LHCN-M2 (cell line): ENCODE measurements around the gene MARK4. TPM values are rescaled to one million over a fixed set of nuclear protein-coding genes. Genes with fewer than 3 reads are reported as not detected.
A peak's percentile ranks its signal among the peaks of the same experiment; 100 is the strongest.
"Not testable (repeated sequence)": the region's sequence is repeated elsewhere in the genome, so short reads cannot be mapped to it uniquely, and the experiment has no call there.

Experiments
- DNase-seq: peaks from one replicate; pipeline ENCODE4 v3.0.0-alpha.2; 2012; ENCODE audit warnings: low read depth
- total RNA-seq: library from RNA; depleted of rRNA; stranded (reverse); fragments of >200 nt; gene quantifications from 2 replicates; pipeline ENCODE4 v1.2.3, GENCODE V29; 2014

Gene MARK4
- total RNA-seq, 1 experiment from 2014 or later = 11.0 TPM

DNA sequence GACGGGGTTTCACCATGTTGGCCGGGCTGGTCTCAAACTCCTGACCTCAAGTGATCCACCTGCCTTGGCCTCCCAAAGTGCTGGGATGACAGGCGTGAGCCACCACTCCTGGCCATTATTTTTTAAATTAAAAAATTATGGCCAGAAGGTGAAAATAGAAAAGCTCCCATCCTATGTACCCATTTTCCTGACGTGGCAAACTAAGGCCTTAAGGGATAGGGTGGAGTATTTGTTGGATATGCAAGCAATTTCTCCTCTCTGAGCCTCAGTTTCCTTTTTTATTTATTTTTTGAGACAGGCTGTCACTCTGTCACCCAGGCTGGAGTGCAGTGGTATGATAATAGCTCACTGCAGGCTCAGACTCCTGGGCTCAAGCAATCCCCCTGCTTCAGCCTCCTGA, 83.8 kb downstream of the MARK4 start:
- not testable (repeated sequence) for DNase-seq

DNA sequence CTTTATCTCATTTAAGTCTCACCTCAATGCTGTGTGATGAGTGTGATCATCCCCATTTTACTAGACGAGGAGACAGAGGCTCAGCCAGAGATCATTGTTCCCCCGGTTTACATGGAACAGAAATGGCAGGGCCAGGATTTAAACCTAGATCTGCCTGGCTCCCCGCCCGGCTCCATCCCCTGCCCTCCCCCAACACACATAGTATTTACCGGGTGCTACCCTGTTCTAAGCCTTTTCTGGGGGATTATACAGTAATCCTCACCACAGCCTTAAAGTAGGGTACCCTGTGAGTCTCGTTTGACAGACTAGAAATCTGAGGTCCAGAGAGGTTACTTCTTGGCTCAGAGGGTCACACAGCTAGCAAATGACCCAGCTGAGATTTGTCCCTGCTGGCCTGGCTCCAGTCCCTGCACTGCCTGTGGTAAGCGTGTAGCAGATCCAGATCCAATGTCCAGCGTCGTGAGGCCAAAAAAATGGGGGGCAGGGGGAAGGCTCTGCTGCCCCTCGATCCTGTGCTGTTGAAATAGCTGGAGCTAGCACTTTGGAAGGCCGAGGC, 85.7 kb downstream of the MARK4 start:
- no peak for DNase-seq

DNA sequence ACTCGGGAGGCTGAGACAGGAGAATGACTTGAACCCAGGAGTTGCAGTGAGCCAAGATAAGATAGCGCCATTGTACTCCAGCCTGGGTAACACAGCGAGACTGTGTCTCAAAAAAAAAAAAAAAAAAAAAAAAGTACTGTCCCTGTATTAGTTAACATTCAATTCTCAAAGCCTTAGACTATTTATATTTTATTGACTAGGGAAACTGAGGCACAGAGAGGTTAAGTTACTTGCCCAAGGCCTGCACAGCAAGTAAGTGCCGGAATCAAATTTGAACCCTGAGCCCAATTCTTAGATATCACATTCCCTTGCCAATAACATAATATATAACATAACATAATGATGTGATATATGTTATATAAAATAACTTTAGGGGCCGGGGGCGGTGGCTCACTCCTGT, 88.6 kb downstream of the MARK4 start:
- no peak for DNase-seq

DNA sequence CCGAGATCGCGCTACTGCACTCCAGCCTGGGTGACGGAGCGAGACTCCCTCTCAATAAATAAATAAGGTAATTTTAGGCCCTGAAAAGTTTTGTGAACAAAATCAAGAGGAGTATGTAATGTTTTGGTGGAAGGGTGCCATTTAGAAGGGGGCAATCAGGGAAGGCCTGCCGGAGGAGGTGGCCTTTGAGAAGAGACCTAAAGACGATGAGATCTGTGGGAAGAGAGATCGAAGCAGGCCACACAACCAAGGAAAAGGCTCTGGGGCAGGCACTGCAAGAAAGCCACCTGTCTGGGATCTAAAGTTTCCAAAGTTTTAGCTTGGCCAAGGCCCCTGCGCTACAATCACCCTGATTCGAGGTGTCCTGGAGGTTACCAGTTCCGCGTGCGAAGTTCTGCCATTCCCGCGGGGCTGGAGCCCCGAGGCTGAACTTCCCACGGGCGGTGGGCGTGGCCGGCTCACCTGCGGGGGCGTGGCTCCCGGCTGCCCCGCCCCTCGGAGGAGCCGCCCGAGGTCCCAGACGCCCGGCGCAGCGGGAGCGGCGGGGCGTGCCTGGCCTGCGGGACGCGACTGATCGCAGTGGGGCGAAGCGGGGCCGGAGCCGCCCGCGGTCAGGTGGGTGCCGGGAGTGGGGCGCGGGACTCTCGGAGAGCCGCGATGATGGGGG, 89.3 kb downstream of the MARK4 start, which contains the start of gene KLC3:
KLC3 (plus strand) TSS at position 519 of the 667 bp plus-strand sequence. CDS start 4,792 bp downstream, outside the sequence.
- no peak for DNase-seq

DNA sequence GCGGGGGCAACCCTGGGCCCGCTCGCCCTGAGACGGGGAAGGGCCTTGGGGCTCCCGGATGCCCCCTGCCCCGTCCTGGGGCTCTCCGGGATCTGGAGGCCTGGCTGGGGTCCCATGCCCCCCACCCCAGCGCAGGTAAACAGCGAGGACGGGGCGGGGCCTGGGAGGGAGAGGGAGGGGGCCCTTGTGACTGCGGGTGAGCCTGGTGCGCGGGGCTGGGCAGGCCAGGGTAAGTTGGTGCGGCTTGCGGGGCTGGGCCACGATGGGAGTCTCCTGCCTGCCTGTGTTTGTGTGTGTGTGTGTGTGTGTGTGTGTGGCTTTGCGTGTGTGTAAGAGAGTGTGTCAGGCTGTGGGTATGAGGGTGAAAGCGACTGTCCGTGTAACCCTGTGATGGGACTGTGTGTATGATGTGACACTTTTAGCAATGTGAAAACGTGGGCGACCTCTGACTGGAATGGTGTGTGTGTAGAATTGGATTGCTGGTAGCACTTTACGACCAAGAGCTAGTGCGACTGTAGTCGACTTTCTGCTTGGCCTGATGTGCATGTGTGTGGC, 89.9 kb downstream of the MARK4 start:
- DNase-seq = no peak

DNA sequence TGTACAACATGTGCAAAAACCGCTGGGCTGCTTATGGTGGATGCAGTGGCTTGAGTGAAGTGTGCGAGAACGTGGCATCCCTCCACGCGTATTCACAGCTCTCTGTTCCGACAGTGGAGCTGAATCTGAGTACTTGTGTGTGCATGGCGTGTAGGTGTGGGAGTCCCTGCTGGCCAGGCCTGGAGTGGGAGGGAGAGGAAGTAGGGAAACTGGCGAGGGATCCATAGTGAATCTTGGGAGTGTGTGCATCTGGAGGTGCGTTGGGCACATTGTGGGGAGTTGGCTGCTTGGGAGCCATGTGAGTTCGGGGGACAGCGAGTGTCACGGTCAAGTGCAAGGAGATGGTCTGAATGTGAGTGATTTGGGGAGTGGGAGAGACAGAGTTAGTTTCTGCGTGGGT, 91.8 kb downstream of the MARK4 start:
- no peak for DNase-seq

DNA sequence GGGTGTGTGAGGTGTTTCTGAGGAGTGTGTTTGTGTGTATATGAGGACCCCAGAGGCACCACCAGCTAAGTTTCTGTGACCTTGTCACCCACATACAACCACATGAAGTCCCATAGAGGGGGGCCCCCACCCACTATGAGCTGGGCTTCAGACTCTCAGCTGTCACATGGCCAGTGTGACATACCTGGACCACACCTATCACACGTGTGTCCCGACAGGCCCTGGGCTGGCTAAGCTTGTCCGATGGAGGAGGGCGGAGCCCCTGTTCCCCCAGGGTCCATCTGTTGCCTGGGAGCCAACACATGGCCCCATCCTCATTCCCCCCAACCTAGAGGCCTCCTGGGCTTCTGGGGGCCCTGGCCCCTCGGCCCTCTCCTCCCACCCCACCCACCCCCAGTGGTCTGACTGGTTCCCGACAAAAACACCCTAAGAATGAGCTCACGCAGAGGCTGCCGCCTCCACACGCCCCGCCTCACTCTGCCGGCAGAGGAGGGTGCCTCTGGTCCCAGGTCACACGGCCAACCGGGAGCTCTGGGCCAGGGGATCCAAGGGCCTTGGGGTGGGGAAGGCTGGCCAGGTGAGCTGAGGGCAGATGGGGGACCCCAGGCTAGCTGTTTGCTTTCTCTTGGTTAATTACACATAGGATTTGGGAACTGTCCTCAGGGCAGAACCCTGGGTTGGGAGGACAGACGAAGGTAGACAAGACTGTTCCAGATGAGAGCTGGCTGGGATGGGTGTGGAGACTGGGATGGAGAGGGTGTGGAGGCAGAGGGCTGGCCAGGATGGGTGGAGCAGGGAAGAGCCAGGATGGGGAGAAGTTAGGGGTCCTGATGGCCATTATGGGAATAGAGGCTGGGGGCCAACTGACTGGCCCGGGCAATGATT, 93.8 kb downstream of the MARK4 start:
- no peak for DNase-seq

DNA sequence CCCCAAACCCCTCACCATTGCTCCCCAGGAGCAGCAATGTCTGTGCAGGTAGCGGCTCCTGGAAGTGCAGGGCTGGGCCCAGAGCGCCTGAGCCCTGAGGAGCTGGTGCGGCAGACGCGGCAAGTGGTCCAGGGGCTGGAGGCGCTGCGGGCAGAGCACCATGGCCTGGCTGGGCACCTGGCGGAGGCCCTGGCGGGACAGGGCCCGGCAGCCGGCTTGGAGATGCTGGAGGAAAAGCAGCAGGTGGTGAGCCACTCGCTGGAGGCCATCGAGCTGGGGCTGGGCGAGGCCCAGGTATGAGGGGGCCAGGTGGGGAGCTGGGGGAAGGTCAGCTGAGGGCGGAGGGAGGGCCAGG, 94.4 kb downstream of the MARK4 start:
- no peak for DNase-seq

DNA sequence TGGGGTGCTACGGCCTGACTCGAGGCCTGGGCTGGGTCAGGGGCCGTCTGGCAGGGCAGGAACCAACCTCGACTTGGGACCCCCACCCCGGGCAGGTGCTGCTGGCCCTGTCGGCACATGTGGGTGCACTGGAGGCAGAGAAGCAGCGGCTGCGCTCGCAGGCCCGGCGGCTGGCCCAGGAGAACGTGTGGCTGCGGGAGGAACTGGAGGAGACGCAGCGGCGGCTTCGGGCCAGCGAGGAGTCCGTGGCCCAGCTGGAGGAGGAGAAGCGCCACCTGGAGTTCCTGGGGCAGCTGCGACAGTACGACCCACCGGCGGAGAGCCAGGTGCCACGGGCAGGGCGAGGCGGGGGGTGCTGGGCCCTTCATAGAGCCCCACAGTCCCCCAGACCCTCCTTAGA, 95.4 kb downstream of the MARK4 start:
- no peak for DNase-seq

DNA sequence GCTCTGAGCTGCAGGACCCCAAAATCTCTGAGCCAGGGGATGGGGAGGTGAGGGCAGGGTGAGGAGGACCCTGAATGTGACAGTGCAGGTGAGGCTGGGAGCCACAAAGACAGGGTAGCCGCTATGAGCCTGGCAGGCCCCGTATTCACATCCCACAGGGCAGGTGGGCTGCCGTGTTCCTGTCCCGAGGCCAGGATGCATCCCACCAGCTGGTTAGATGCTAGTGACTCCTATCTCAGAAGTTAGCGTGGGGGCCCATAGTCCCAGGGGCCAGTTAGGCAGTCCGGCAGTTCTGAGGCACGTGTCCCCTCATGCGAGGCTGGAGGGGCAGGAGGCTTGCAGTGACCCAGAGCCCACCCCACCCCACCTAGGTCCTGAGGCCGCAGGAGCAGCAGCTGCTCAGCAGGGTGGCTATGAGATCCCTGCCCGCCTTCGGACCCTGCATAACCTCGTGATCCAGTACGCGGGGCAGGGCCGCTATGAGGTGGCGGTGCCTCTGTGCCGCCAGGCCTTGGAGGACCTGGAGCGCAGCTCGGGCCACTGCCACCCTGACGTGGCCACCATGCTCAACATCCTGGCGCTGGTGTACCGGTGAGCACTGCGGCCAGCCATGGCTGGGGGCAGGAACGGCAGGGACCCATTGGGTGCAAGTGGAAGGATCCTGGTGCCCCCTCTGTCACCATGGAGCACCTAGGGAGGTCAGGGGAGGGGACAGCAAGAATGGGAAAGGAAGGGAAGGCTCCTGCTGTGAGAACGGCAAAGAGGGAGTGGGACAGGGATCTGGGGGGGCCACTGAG, 96.7 kb downstream of the MARK4 start:
- no peak for DNase-seq

DNA sequence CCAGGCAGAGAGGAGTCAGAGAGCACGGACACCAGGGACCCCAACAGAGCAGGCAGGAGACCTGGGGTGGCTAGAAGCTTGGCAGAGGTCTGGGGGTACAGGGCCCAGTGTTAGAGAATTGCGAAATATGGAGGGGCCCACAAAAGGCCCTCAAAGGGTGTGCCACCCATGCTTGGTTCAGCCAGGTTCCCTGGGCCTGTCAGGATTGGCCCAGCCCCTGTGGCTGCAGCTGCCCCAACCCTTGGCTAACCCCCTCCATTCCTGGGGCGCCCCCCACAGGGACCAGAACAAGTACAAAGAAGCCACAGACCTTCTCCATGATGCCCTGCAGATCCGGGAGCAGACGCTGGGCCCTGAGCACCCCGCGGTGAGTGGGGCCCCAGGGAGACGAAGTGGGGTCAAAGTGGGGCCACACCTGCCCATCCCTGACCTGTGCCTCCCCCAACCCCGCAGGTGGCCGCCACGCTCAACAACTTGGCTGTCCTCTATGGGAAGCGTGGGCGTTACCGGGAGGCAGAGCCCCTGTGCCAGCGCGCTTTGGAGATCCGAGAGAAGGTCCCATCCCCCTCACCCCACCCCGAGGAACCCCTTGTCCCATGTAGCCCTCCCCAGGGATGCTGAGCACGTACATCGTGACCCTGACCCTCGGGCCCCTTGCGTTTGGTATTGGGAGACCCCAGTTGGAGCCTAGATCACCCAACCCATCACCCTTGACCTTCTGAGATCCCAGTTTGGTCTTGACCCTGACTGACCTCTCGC, 97.5 kb downstream of the MARK4 start:
- DNase-seq = no peak

DNA sequence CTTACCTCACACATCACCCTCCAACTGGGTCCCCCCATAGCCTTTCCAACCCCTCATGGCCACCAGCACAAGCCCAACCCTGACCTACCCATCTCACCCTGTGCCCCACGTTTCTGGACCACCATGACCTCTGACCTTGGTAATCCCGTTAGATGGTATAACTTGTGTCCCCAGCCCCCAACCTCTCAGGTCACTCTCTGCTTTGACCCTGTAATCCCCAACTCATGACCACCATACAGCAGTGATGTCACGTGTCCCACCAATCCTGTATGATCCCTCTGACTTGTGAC, 98.0 kb downstream of the MARK4 start:
- no peak for DNase-seq

DNA sequence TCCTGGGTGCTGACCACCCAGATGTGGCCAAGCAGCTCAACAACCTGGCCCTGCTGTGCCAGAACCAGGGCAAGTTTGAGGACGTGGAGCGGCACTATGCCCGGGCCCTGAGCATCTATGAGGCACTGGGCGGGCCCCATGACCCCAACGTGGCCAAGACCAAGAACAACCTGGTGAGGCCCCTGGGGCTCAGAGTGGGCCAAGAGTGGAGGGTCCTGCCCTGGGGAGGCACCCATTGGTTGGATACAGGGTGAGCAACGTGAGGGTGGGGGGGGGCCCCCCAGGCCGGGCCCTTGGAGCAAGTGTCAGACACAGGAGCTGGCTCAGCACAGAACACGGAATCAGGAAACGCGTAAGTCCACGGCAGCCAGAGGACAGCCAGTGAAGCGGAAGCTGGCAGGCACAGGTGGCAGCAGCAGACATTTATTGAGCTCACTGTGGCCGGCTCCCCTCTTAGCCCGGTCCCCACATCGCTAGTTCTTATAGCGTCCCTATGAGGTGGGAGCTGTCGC, 98.4 kb downstream of the MARK4 start:
- DNase-seq = no peak

DNA sequence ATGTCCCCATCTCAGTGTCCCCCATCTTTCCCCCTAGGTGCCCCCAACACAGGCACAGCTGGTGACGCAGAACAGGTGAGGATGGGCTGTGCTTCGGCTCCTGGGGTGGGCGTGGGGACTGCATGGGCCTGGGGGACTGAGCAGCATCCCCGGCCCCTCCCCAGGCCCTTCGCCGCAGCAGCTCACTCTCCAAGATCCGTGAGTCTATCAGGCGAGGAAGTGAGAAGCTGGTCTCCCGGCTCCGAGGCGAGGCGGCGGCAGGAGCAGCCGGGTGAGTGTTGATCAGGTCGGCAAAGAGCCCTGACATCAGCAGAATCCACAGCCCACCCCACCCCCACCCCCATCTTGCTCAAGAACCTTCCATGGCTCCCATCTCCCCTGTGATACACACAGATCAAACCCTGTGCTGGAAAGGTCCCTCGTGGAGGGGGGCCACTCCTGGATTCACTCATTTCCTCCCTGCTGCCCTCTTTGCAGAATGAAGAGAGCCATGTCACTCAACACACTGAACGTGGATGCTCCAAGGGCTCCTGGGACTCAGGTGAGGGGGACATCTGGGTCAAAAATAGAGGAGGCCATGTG, 99.5 kb downstream of the MARK4 start:
- no peak for DNase-seq

DNA sequence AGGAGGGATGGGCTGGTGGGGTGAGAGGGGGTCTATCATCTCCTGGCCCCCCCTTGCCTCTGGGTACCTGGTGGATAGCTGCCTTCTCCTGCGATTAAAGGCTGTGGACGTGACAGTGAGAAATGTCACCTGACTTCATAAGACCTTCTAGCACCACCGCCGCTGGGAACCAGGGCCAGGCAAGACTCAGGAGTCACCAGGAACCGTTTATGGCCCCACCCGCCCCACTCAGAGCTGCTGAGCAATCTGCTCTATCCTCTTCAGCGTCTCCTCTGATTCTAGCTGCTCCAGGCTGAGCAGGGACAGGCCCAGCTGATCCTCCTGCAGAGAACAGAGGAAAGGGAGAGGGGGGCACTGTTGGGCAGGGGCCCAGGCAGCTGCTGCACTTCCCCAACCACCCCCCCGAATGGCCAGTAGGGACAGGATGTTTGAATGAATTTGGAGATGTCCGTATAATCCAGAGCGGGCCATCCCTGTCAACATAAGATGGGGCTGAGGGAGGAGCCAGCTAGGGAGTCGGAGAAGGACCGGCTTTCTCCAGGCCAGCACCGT, 100.4 kb downstream of the MARK4 start:
- no peak for DNase-seq

DNA sequence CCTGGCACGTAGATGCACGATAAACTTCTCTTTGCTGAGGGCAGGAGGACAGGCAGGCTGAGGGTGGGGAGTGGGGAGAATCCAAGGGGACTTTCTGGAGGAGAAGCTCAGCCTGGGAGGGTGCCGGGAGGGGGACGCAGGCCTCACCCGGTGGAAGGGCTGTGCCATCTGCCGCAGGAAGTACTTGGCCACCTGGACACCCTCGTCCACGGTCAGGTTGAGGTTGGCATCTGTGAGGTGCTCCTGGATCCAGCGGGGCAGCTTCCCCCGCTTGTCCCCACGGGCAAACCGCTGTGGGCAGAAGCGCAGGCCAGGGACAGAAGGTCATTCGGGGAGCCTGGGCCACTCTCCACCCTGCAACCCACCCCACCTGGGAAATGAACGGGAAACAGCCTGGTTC, 101.0 kb downstream of the MARK4 start:
- no peak for DNase-seq

DNA sequence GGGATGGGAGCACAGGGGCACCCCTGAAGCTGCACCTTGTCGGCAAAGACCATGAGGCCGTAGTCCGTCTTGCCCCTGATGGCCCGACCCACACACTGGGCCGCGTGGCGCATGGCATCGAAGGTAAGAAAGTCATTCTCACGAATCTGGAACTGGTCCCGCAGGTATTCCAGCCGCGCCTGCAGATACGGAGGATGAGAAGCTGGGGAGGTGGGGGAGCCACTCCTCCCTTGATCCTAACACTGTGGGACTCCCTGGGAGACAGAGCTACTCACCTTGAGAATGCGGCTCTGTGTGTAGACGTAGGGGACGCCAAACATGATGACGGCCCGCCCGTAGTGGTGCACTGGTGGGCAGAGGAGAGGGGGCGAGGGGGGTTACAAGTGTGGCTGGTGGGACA, 101.4 kb downstream of the MARK4 start:
- DNase-seq = no peak

DNA sequence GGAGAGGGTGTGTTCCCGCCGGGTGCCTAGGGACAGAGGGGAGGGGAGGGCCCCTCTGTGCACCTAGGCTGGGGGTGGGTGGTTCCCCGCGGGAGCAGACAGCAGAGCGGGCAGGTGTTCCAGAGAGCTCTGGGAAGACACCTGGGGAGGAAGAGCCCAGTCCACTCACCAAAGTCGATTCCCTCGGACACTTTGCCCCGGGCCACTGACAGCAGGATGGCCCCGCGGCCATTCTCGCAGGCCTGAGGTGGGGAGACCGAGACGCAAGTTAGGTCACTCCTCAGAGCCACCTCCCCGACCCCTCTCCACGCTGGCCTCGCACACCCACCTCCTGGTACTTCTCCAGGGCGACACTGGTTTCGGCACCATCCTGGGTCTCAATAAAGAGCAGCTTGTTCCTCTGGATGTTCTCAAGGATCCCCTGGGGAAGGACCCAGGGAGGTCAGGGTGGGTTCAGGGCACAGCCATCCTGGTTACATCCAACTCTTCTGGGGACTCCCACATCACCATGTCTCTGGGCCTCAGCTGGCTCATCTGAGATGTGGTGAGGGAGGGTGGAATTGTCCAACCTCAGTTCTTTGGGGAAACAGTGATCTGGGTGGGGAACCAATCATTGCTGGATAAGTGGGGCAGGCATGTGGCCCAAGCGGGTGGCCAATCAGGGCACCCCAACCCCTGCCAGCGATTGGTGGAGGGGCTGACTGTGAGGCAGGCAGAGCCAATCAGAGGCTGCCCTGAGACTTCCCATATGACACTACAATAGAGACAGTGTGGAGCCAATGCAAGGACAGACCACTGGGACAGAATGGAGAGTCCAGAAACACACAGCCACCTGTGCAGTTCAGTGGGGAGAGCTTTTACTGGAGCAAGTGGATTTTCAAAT, 102.1 kb downstream of the MARK4 start:
- peak; percentile 21 for DNase-seq

DNA sequence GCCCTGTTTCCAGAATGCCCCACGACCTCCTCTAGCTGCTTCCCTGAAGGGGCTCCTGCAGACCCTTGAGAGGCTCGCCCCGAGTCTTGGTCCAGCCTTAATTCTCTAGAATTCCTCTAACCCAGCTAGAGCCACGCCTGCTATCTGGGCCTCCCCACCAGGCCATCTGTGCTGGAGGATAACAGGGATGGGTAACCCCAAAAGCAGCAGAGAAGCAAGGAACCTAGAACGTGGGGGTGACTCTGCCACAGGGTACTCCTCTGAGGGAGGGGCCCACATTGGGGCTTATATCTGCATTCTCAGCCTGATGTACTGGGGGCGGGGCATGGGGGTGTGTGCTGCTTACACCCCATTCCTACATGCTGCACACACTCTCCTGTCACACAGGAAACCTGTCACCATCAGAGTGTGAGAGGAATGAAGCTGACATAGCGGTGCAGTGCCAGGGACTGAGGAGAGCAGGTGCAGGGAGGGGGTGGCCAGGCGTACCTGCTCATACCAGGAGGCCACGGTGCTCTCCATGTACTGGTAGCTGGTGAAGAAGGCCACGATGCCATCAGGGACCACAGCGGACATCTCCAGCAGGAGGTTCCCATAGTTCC, 103.3 kb downstream of the MARK4 start:
- DNase-seq = no peak
